Measurements from ENCODE around the gene CXCR1. TPM values are rescaled to one million over a fixed set of nuclear protein-coding genes. Genes with fewer than 3 reads are reported as not detected.
"Not testable (repeated sequence)": the region's sequence is repeated elsewhere in the genome, so short reads cannot be mapped to it uniquely, and the experiment has no call there.

The CXCR1 gene
- total RNA-seq, 2 experiments from 2014 or later = not detected

DNA sequence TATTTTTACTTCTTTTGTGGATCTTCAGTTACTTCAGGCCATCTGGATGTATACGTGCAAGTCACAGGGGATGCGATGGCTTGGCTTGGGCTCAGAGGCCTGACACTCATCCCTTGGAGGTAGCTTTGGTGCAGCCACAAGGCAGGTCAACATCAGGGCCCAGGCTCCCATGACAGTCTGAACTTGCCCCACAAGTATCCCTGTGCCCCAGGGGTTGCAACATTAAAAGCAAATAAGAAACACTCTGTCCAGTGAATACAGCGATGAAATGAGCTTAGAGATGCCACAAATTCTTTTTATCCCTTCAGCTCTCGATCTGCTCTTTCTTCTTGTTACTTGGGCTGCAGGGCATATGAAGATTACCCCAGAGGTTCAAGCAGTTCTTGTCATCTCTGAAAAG, 13.0 kb upstream of the CXCR1 start:
- H3K9me2 ChIP-seq (ENCODE audit: insufficient read depth, low read length) = no peaks in the 10 kb centered on the region
- no peak overlapping the region for H3K4me3 ChIP-seq (ENCODE audit: low read depth, low read length, poor library complexity, severe bottlenecking)
- ChIA-PET CTCF (ENCODE audit: unreplicated experiment) (no interaction called here), POLR2A (no interaction called here)
- H3K27ac ChIP-seq (ENCODE audit: low read depth, low read length, poor library complexity, severe bottlenecking) = no peak overlapping the region
- TF ChIP-seq, protein P1, sequence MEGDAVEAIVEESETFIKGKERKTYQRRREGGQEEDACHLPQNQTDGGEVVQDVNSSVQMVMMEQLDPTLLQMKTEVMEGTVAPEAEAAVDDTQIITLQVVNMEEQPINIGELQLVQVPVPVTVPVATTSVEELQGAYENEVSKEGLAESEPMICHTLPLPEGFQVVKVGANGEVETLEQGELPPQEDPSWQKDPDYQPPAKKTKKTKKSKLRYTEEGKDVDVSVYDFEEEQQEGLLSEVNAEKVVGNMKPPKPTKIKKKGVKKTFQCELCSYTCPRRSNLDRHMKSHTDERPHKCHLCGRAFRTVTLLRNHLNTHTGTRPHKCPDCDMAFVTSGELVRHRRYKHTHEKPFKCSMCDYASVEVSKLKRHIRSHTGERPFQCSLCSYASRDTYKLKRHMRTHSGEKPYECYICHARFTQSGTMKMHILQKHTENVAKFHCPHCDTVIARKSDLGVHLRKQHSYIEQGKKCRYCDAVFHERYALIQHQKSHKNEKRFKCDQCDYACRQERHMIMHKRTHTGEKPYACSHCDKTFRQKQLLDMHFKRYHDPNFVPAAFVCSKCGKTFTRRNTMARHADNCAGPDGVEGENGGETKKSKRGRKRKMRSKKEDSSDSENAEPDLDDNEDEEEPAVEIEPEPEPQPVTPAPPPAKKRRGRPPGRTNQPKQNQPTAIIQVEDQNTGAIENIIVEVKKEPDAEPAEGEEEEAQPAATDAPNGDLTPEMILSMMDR (conservative IDR thresholded peaks at IDR 0.05; ENCODE audit: low read length) = no peak
- no peak for TF ChIP-seq EZH2phosphoT487 (IDR thresholded peaks at IDR 0.05; ENCODE audit: borderline replicate concordance, low read depth, low read length)
- no TSS peak for BruUV-seq (replicated peaks)
- H4K20me1 ChIP-seq (ENCODE audit: insufficient read depth, low read length) = no peaks in the 10 kb centered on the region
- H3K4me1 ChIP-seq (ENCODE audit: insufficient read depth, low read length, poor library complexity, severe bottlenecking) = no peaks in the 10 kb centered on the region
- H2AFZ ChIP-seq (ENCODE audit: low read length) = no peak overlapping the region
- H3K4me2 ChIP-seq (ENCODE audit: low read length) = no peak overlapping the region
- intact Hi-C loops (cut with micrococcal nuclease; ENCODE audit: unreplicated experiment) = no loop called here
- H3K9me3 ChIP-seq (ENCODE audit: low read length) = no peaks in the 10 kb centered on the region
- H3K79me2 ChIP-seq (ENCODE audit: insufficient read depth, low read depth, low read length) = no peaks in the 10 kb centered on the region
- H3K36me3 ChIP-seq (ENCODE audit: insufficient read depth, low read length) = no peaks in the 10 kb centered on the region
- DNase-seq (ENCODE audit: low spot score) = no peak

DNA sequence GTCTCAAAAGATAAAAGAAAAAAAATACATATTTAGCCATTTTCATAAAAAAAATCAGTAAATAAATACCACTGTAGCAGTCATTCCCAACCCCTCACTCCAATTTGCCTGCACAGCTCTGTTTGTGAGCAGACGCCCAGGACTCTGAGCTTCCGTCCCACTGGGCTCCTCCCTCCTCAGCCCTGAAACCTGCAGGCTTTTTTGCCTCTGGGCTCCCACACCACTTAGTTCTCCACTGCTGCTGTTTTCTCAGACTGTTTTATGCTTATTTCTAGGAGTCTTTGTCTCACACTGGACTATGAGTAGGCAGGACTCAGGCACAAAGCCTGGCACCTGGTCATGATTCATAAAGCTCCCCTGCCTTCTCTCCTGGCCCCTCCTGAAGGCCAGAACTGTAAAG, 6.1 kb upstream of the CXCR1 start:
- intact Hi-C loops (cut with micrococcal nuclease; ENCODE audit: unreplicated experiment) = no loop called here
- Histone ChIP-seq H3K36me3 (ENCODE audit: insufficient read depth, low read length) (no peaks in the 10 kb centered on the region), H3K4me2 (ENCODE audit: low read length) (no peak overlapping the region), H3K79me2 (ENCODE audit: insufficient read depth, low read depth, low read length) (no peaks in the 10 kb centered on the region), H3K27ac (ENCODE audit: low read depth, low read length, poor library complexity, severe bottlenecking) (no peak overlapping the region), H3K4me1 (ENCODE audit: insufficient read depth, low read length, poor library complexity, severe bottlenecking) (no peaks in the 10 kb centered on the region), H4K20me1 (ENCODE audit: insufficient read depth, low read length) (no peaks in the 10 kb centered on the region), H3K9me3 (ENCODE audit: low read length) (no peaks in the 10 kb centered on the region), H3K9me2 (ENCODE audit: insufficient read depth, low read length) (no peaks in the 10 kb centered on the region), H2AFZ (ENCODE audit: low read length) (no peak overlapping the region), H3K4me3 (ENCODE audit: low read depth, low read length, poor library complexity, severe bottlenecking) (no peak overlapping the region)
- no peak for DNase-seq (ENCODE audit: low spot score)
- POLR2A ChIA-PET = no interaction called here
- TF ChIP-seq, protein P1 (conservative IDR thresholded peaks at IDR 0.05; ENCODE audit: low read length) = no peak
- BruUV-seq (replicated peaks) = no TSS peak
- CTCF ChIA-PET (ENCODE audit: unreplicated experiment) = no interaction called here

DNA sequence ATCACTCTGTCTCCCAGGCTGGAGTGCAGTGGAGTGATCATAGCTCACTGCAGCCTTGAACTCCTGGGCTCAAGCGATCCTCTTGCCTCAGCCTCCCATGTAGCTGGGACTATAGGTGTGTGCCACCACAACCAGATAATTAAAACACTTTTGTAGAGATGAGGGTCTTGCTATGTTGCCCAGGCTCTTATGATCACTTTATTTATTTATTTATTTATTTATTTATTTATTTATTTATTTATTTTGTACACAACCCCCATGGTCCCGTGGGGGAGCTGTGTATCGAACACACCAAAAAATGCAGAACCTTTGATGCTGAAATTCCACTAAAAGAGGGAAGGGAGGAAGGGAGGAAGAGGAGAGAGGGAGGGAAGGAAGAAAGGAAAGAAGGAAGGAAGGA, 5.0 kb upstream of the CXCR1 start:
- CTCF ChIA-PET (ENCODE audit: unreplicated experiment); H3K9me2 ChIP-seq (ENCODE audit: insufficient read depth, low read length); H2AFZ ChIP-seq (ENCODE audit: low read length); H3K4me2 ChIP-seq (ENCODE audit: low read length); intact Hi-C loops (cut with micrococcal nuclease; ENCODE audit: unreplicated experiment); H3K79me2 ChIP-seq (ENCODE audit: insufficient read depth, low read depth, low read length); H3K27ac ChIP-seq (ENCODE audit: low read depth, low read length, poor library complexity, severe bottlenecking); H3K4me1 ChIP-seq (ENCODE audit: insufficient read depth, low read length, poor library complexity, severe bottlenecking); DNase-seq (ENCODE audit: low spot score); BruUV-seq (replicated peaks); H3K4me3 ChIP-seq (ENCODE audit: low read depth, low read length, poor library complexity, severe bottlenecking); H4K20me1 ChIP-seq (ENCODE audit: insufficient read depth, low read length); H3K36me3 ChIP-seq (ENCODE audit: insufficient read depth, low read length); H3K9me3 ChIP-seq (ENCODE audit: low read length): not testable (repeated sequence)
- POLR2A ChIA-PET = interaction anchor here (0.6 kb wide), 1 partner anchor 39 kb away, joined by 3 read pairs; no protein-coding TSS in a partner anchor
